Hematopoietic multipotent progenitor cell treated with erythropoietin and hydrocortisone succinate and interleukin-3 and kit ligand, for 15 days (in vitro differentiated cells): ENCODE results near the gene SZT2.
"Not testable (repeated sequence)": the region's sequence is repeated elsewhere in the genome, so short reads cannot be mapped to it uniquely, and the experiment has no call there.

Source experiments
- DNase-seq: peaks from one replicate; pipeline ENCODE4 v3.0.0-alpha.2; 2015; ENCODE audit warnings: low spot score

The SZT2 gene

GRCh38 chr1:43363283-43363934, 26.3 kb upstream of the SZT2 start:
- DNase-seq: no peak

- DNase-seq: no peak
Measured at GRCh38 chr1:43363935-43364525, 25.7 kb upstream of the SZT2 start.

DNA sequence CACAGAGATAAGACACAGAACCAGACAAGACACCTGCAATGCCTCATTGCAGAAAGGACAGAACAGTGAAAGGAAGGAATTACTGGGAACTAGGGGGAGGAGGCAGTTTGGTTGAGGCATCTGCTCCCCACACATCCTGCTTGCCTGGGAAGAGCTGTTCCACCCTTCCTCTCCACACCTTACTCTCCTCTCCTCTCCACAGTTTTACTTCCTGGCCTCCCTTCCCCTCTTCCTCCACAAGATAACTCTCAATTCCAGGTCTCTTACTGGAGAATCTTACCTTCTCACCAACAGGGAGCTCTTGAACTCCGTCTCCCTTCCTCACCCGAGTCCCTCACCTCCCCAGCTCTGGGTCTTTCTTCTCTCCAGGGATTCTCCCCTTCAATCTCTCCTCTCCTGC, 24.0 kb upstream of the SZT2 start:
- no peak for DNase-seq

DNA sequence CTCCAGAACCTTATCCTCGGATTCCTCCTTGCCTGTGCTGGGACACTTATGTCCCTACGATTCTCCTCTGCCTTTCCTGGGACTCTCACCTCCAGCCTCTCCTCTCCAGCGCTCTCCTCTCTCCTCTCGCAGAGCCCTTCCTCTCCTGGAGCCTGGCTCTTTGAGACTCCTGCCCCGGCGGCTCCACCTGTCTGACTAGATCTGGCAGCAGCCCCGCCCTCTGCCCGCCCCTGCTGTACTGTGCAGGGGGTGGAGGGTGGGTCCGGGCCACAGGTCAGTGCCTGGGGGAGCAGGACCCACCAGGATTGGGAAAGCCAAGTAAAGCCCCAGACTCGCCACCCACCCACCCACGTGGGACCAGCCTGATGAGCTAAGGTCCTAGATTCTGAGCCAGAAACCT, 23.5 kb upstream of the SZT2 start:
- DNase-seq: peak; percentile 55

- no peak for DNase-seq
Measured at GRCh38 chr1:43366601-43367025, 23.1 kb upstream of the SZT2 start.

- DNase-seq: peak; percentile 88
Measured at GRCh38 chr1:43367026-43367903, 22.4 kb upstream of the SZT2 start.

DNA sequence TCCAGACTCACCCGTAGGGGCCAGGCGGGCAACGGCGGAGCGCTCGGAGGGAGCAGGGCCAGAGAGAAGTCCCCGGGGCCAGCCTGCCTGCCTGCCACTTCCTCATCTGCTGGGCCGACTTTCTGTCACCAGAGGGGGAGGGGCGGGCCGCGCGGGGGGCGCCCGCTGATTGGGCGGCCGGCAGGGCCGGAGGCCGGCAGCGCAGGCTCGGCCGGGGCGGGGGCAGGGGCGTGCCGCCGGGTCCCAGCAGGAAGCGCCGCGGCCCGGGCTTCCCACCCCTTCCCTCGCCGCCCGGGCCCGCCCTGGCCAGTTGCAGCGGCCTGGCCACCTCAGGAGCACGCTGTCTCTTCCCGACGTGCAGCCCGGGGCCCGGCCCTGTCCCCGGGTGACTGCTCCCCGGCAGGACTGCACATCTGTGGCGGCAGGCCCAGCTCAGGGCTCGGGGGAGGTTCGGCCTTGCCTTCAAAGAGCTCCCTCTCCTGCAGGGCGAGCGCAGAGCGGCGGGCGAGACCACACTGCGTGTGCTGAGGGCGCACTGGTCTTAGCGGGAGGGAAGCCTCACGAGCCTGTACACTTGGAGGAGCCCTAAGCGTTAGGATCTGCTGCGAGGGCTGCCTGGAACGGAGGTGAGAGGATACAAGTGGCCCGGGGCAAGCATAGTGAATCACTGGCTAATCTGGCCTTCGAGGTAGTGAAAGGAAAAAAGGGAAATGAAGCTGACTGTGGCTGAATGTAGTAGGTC, 21.6 kb upstream of the SZT2 start, which contains the start of gene ELOVL1:
ELOVL1 (minus strand) TSS at position 108 of the 742 bp plus-strand sequence. CDS start 2,402 bp downstream, outside the sequence.
- DNase-seq: peak; percentile 79

GRCh38 chr1:43368646-43369020, 21.1 kb upstream of the SZT2 start:
- no peak for DNase-seq

DNA sequence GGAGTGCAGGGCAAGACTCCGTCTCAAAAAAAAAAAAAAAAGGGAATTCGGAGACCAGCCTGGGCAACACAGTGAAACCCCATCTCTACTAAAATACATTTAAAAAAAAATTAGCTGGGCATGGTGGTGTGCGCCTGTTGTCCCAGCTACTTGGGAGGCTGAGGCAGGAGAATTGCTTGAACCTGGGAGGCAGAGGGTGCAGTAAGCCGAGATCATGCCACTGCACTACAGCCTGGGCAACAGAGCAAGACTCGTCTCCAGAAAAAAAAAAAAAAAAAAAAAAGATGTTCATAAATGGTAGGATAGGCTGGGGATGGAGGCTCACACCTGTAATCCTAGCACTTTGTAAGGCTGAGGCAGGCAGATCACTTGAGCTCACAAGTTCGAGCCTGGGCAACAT, 19.9 kb upstream of the SZT2 start:
- DNase-seq: not testable (repeated sequence)

GRCh38 chr1:43370564-43370963, 19.1 kb upstream of the SZT2 start:
- DNase-seq: no peak

GRCh38 chr1:43372172-43372571, 17.5 kb upstream of the SZT2 start:
- no peak for DNase-seq

- DNase-seq: no peak
Measured at GRCh38 chr1:43373066-43373940, 16.4 kb upstream of the SZT2 start.

DNA sequence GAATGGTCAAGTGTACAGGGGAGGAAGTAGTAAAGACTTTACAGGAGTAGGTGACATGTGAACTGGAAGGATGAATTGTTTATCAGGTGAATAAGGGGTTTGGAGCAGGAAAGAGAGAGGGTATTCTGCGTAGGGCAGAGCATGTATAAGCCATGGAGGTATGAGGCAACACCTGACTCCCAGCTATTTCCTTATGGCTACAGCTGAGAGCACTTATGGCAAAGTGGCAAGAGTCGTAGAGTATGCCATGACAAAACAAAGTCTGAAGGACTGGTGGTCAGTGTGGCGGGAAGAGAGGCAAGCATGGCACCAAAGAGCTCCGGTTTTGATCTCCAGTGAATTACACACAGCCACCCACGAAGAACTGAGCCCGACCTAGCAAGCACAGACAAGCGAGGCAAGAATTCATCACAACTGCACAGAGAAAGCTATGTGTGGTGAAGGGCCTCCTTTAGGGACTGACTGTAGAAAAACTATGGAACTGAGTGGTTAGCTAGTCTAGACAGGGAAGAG, 12.9 kb upstream of the SZT2 start:
- DNase-seq: no peak

DNA sequence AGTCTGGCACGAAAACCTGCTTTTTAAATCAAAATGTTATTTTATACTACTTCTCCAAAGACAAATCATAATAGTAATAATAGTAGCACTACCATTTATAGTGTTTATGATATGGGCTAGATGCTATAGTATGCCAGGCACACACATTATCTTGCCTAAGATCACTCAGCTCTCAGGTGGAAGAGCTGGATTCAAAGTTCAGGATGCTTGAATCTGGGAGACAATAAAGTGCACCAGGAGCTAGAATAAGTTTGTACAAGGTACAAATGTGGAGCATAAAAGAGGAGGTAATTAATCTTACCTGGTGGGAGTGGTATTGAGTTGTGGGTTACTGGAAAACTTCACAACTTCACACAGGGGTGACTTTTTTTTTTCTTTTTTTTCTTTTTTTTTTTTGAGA, 11.9 kb upstream of the SZT2 start:
- DNase-seq: no peak

DNA sequence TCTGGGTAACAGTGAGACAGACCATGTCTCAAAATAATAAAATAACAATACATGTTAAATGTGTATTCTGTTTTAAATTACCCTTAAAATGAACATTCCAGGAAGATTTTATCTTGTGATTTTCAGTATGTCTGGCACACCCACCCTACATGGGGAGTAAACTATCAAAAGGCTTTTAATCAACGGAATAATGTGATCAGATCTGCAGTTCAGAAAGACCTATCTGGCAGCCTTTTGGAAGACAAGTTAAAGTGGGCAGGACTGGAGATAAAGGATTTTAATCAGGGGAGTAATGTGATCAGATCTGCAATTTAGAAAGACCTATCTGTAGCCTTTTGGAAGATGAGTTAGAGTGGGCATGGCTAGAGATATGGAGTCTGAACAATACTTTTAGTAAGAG, 10.2 kb upstream of the SZT2 start:
- no peak for DNase-seq

DNA sequence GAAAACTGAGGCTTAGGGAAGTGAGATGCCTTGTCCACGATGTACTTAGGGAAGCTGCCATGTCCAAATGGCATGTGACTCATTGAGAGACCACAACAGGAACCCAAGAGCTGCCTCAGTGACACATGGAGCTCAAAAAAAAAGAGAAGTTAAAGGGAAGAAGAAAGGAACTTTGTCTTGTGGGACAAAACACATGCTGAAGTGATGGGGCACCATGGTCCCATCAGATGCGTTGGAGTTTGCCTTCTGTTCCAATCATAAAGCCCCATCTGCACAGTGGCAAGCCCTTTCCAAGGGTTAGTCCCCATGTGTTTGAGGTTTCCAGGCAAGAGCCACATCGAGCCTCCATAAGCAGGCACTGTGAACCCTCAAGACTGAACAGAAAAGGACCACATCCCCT, 8.1 kb upstream of the SZT2 start:
- DNase-seq: no peak

- no peak for DNase-seq
Measured at GRCh38 chr1:43382027-43382779, 7.5 kb upstream of the SZT2 start.

- DNase-seq: no peak
Measured at GRCh38 chr1:43383449-43383848, 6.2 kb upstream of the SZT2 start.

GRCh38 chr1:43386676-43387075, 3.0 kb upstream of the SZT2 start:
- no peak for DNase-seq

DNA sequence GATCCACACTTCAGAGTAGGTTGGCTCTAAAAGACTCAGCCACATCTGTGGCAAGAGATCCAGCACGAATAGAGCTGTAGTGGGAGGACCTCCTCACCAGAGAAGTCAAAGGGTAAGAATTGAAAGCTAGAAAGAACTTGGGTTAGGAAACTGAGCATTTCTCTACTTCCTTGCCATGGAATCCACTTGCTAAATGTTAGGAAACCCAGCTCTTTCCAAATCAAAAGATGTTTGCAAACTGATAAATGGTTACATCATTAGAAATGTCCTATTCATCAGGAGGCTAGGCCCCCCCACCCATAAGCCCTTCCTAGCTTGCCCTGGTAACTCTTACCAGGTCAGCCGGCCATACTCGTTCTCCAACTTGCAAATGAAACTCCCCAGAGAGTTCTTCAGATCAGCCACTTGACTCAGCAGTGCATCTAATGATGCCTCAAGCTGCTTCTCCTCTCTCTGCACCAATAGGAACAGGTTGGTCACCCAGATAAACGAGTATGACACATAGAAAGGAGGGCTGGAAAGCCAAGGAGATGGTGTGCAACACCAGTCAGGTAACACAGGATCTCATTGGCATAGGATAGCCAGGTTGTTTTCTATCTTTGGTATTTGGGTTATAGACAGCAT, 1.6 kb upstream of the SZT2 start:
- DNase-seq: no peak
